HepG2 (cell line): ENCODE results near the gene BACE1-AS. TPM values are rescaled to one million over a fixed set of nuclear protein-coding genes. Genes with fewer than 3 reads are reported as not detected.
A peak's percentile ranks its signal among the peaks of the same experiment; 100 is the strongest.

Experiments
- FOSL2 ChIP-seq: sonication (generic); formaldehyde crosslinking; IDR thresholded peaks from 2 replicates; pipeline ENCODE4 v1.4.0; 2020; ENCODE audit warnings: missing genetic modification reagents
- FOXJ3 ChIP-seq: sonication (generic); formaldehyde crosslinking; IDR thresholded peaks from 2 replicates; pipeline ENCODE4 v1.4.0; 2020; ENCODE audit warnings: missing genetic modification reagents, mild to moderate bottlenecking, borderline replicate concordance
- KAT8 ChIP-seq: IDR thresholded peaks from 2 replicates; pipeline ENCODE4 v1.6.1; 2016; ENCODE audit warnings: missing genetic modification reagents, missing compliant biosample characterization
- KLF15 ChIP-seq: sonication (generic); formaldehyde crosslinking; IDR thresholded peaks from 2 replicates; pipeline ENCODE4 v1.8.1; 2023; ENCODE audit warnings: borderline replicate concordance, mild to moderate bottlenecking, inconsistent platforms, missing genetic modification reagents, mixed read lengths
- LCORL ChIP-seq, 2 experiments: fragments of 450-650 bp in 1 of 2; sonication (generic) in 1 of 2; formaldehyde crosslinking in 1 of 2; IDR thresholded peaks; 2 replicates each; pipeline versions ENCODE4 v1.5.0 to v1.6.1; 2017 to 2020; ENCODE audit warnings: antibody characterized with exemption in 1 of 2, missing genetic modification reagents in 1 of 2
- POLR2A ChIP-seq, 2 experiments: IDR thresholded peaks; 2 replicates each; pipeline ENCODE4 v1.6.1; 2011; ENCODE audit warnings: low read depth in 2 of 2, low read length in 2 of 2, mild to moderate bottlenecking in 1 of 2, moderate library complexity in 1 of 2; ENCODE audit not compliant: insufficient read depth in 1 of 2
- TCF7 ChIP-seq: sonication (generic); IDR thresholded peaks from 2 replicates; pipeline ENCODE4 v1.6.1; 2016; ENCODE audit warnings: antibody characterized with exemption, low read depth
- ZBTB20 ChIP-seq: sonication (generic); formaldehyde crosslinking; IDR thresholded peaks from 2 replicates; pipeline ENCODE4 v1.8.1; 2023; ENCODE audit warnings: missing genetic modification reagents, low read depth, mild to moderate bottlenecking, borderline replicate concordance
- ZNF296 ChIP-seq: sonication (generic); formaldehyde crosslinking; conservative IDR thresholded peaks from 2 replicates; pipeline ENCODE4 v1.5.0; 2020; ENCODE audit warnings: mild to moderate bottlenecking, missing genetic modification reagents
- ZNF34 ChIP-seq: sonication (generic); formaldehyde crosslinking; IDR thresholded peaks from 2 replicates; pipeline ENCODE4 v1.4.0; 2020; ENCODE audit warnings: mild to moderate bottlenecking, missing genetic modification reagents, borderline replicate concordance
- ZNF430 ChIP-seq: sonication (generic); formaldehyde crosslinking; IDR thresholded peaks from 2 replicates; pipeline ENCODE4 v1.9.0; 2021; ENCODE audit warnings: mild to moderate bottlenecking, missing genetic modification reagents
- polyA plus RNA-seq, 8 experiments: library from polyadenylated mRNA; depleted of rRNA in 3 of 8; stranded (reverse) in 7 of 8; unstranded in 1 of 8; fragments of >200 nt; fragmentation: Illumina TruSeq in 4 of 8; extraction: Trizol in 4 of 8; gene quantifications; 2 replicates each; pipeline versions ENCODE4 v1.2.1 to v1.2.3, GENCODE V29; 2011 to 2016; ENCODE audit warnings: low read depth in 4 of 8, missing spikeins in 1 of 8, mixed read lengths in 1 of 8; ENCODE audit not compliant: insufficient read depth in 1 of 8
- total RNA-seq, 5 experiments: library from RNA; depleted of rRNA; stranded (reverse); fragments of >200 nt; fragmentation: Illumina TruSeq; extraction: Trizol; gene quantifications; 2 replicates each; pipeline ENCODE4 v1.2.3, GENCODE V29; 2016; ENCODE audit warnings: low read depth in 1 of 5
- TF ChIP-seq, protein P1 (sequence below): sonication (generic); formaldehyde crosslinking; IDR thresholded peaks from 2 replicates; pipeline ENCODE4 v1.4.0; 2020; ENCODE audit warnings: mild to moderate bottlenecking, missing genetic modification reagents, borderline replicate concordance
- TF ChIP-seq, protein P2 (sequence below): IDR thresholded peaks from 2 replicates; pipeline ENCODE4 v1.6.1; 2016
- TF ChIP-seq, protein P3 (sequence below): sonication (generic); formaldehyde crosslinking; IDR thresholded peaks from 2 replicates; pipeline ENCODE4 v1.5.1; 2020; ENCODE audit warnings: missing genetic modification reagents, mild to moderate bottlenecking, borderline replicate concordance
- TF ChIP-seq, protein P4 (sequence below): sonication (generic); formaldehyde crosslinking; IDR thresholded peaks from 2 replicates; pipeline ENCODE4 v1.4.0; 2020; ENCODE audit warnings: missing genetic modification reagents, borderline replicate concordance
- TF ChIP-seq, protein P5 (sequence below): IDR thresholded peaks from 2 replicates; pipeline ENCODE4 v1.6.1; 2016; ENCODE audit warnings: low read depth, borderline replicate concordance

Gene BACE1-AS
- total and polyA plus RNA-seq, 2 of the 13 experiments (the other 11 are each of a cell fraction or from before 2014, with no cell fraction given) = 2.0 to 3.9 TPM

DNA sequence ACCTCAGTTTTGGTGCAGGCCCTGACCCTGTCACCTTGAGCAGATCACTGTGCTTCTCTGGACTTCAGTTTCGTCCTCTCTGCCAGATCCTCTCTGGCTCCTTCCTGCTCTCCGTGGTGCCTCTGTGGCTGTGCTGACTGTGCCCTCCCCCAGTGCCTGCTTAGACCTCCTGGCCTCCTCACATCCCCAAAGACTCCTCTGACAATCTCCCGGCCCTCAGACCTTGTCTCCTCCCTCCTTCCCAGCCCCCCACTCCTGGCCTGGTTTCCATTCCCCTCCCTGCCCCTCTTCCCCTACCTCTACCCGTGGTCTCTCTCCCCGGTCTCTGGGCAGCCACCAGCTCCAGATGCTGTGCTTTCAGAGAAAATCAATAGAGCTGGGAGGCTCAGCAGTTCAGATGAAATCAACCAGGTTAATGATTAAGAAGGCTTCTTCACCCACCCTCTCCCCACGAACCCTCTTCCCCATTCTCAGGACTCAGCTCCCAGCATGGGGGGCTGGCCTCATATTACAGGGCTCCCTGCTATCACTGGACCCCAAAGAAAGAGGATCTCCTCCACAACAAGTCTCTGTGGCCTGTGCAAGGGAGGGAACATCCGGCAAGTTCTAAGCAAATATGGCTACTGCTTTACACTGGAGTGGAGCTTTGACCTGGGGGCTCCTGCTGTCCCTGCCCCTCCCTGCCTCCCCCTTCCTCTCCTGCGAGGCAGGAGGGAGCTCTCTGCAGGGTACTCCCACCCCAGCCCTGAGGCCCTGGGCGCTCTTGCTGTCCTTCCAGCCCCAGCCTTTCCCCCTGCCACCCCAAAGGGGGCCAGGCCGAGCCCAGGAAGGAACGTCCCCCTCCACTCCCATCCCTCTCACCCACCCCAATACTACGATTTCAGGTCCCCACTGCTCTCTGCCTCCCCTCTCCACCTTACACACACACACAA, 8.5 kb downstream of the BACE1-AS start (continued):
- TF ChIP-seq, protein P1, sequence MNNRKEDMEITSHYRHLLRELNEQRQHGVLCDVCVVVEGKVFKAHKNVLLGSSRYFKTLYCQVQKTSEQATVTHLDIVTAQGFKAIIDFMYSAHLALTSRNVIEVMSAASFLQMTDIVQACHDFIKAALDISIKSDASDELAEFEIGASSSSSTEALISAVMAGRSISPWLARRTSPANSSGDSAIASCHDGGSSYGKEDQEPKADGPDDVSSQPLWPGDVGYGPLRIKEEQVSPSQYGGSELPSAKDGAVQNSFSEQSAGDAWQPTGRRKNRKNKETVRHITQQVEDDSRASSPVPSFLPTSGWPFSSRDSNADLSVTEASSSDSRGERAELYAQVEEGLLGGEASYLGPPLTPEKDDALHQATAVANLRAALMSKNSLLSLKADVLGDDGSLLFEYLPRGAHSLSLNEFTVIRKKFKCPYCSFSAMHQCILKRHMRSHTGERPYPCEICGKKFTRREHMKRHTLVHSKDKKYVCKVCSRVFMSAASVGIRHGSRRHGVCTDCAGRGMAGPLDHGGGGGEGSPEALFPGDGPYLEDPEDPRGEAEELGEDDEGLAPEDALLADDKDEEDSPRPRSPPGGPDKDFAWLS (CRISPR knock-in tag) = no peak
- TF ChIP-seq, protein P2, sequence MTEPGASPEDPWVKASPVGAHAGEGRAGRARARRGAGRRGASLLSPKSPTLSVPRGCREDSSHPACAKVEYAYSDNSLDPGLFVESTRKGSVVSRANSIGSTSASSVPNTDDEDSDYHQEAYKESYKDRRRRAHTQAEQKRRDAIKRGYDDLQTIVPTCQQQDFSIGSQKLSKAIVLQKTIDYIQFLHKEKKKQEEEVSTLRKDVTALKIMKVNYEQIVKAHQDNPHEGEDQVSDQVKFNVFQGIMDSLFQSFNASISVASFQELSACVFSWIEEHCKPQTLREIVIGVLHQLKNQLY (CRISPR knock-in tag) = no peak
- TF ChIP-seq FOXJ3 (CRISPR knock-in tag) (peak; percentile 32; the same call in 1 of the 2 replicates), FOSL2 (no peak), LCORL (IDR thresholded peaks at IDR 0.05) (no peak), LCORL (CRISPR knock-in tag; IDR thresholded peaks at IDR 0.05) (peak; percentile 58; the same call in 1 of the 2 replicates), KAT8 (CRISPR knock-in tag) (peak; percentile 19; the same call in 1 of the 2 replicates), ZNF34 (CRISPR knock-in tag) (no peak; the same call in 1 of the 2 replicates), ZNF296 (0 out of 2 replicates have a peak, but pooled peaks have one; percentile 43), POLR2A (IDR thresholded peaks at IDR 0.05; ENCODE audit: insufficient read depth in 1 of 2, low read depth in 2 of 2, low read length in 2 of 2) (peak in 1 of 2 experiments; percentile 62), ZNF430 (CRISPR knock-in tag) (0 out of 2 replicates have a peak, but pooled peaks have one; percentile 24), KLF15 (0 out of 2 replicates have a peak, but pooled peaks have one; percentile 80), TCF7 (0 out of 2 replicates have a peak, but pooled peaks have one; percentile 23), ZBTB20 (peak; percentile 36; the same call in 1 of the 2 replicates)
- TF ChIP-seq, protein P3, sequence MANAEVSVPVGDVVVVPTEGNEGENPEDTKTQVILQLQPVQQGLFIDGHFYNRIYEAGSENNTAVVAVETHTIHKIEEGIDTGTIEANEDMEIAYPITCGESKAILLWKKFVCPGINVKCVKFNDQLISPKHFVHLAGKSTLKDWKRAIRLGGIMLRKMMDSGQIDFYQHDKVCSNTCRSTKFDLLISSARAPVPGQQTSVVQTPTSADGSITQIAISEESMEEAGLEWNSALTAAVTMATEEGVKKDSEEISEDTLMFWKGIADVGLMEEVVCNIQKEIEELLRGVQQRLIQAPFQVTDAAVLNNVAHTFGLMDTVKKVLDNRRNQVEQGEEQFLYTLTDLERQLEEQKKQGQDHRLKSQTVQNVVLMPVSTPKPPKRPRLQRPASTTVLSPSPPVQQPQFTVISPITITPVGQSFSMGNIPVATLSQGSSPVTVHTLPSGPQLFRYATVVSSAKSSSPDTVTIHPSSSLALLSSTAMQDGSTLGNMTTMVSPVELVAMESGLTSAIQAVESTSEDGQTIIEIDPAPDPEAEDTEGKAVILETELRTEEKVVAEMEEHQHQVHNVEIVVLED = 0 out of 2 replicates have a peak, but pooled peaks have one; percentile 3
- TF ChIP-seq, protein P4, sequence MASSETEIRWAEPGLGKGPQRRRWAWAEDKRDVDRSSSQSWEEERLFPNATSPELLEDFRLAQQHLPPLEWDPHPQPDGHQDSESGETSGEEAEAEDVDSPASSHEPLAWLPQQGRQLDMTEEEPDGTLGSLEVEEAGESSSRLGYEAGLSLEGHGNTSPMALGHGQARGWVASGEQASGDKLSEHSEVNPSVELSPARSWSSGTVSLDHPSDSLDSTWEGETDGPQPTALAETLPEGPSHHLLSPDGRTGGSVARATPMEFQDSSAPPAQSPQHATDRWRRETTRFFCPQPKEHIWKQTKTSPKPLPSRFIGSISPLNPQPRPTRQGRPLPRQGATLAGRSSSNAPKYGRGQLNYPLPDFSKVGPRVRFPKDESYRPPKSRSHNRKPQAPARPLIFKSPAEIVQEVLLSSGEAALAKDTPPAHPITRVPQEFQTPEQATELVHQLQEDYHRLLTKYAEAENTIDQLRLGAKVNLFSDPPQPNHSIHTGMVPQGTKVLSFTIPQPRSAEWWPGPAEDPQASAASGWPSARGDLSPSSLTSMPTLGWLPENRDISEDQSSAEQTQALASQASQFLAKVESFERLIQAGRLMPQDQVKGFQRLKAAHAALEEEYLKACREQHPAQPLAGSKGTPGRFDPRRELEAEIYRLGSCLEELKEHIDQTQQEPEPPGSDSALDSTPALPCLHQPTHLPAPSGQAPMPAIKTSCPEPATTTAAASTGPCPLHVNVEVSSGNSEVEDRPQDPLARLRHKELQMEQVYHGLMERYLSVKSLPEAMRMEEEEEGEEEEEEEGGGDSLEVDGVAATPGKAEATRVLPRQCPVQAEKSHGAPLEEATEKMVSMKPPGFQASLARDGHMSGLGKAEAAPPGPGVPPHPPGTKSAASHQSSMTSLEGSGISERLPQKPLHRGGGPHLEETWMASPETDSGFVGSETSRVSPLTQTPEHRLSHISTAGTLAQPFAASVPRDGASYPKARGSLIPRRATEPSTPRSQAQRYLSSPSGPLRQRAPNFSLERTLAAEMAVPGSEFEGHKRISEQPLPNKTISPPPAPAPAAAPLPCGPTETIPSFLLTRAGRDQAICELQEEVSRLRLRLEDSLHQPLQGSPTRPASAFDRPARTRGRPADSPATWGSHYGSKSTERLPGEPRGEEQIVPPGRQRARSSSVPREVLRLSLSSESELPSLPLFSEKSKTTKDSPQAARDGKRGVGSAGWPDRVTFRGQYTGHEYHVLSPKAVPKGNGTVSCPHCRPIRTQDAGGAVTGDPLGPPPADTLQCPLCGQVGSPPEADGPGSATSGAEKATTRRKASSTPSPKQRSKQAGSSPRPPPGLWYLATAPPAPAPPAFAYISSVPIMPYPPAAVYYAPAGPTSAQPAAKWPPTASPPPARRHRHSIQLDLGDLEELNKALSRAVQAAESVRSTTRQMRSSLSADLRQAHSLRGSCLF (CRISPR knock-in tag) = no peak
- TF ChIP-seq, protein P5, sequence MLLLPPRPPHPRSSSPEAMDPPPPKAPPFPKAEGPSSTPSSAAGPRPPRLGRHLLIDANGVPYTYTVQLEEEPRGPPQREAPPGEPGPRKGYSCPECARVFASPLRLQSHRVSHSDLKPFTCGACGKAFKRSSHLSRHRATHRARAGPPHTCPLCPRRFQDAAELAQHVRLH = peak; percentile 10; the same call in 1 of the 2 replicates
